Stimulated activated CD4-positive, alpha-beta T cell treated with anti-CD3 and anti-CD28 coated beads, Interleukin-15, amount 100 ng/mL, for 24 hours (primary cell): ENCODE results near the gene ALDH3A1.
A peak's percentile ranks its signal among the peaks of the same experiment; 100 is the strongest.
"Not testable (repeated sequence)": the region's sequence is repeated elsewhere in the genome, so short reads cannot be mapped to it uniquely, and the experiment has no call there.

Experiments
- DNase-seq: peaks from one replicate; pipeline ENCODE4 v3.0.0-alpha.2; 2020

ALDH3A1 gene

GRCh38 chr17:19747829-19748806, at the start of gene ALDH3A1:
Gene ALDH3A1, minus strand, starts transcription at chr17:19748298. Its CDS starts 3,169 bp downstream, at chr17:19745129.
- no peak for DNase-seq

- DNase-seq = no peak
These were observed 48.4 kb upstream of the ALDH3A1 start for GRCh38 chr17:19796457-19796856.

- no peak for DNase-seq
These were observed 43.9 kb upstream of the ALDH3A1 start for GRCh38 chr17:19791918-19792550.

GRCh38 chr17:19787733-19788357, 39.7 kb upstream of the ALDH3A1 start:
- DNase-seq = no peak

GRCh38 chr17:19785854-19786253, 37.8 kb upstream of the ALDH3A1 start:
- no peak for DNase-seq

GRCh38 chr17:19781488-19782458, 33.7 kb upstream of the ALDH3A1 start:
- DNase-seq = no peak

- no peak for DNase-seq
These were observed 32.7 kb upstream of the ALDH3A1 start for GRCh38 chr17:19780846-19781245.

- no peak for DNase-seq
These were observed 25.4 kb upstream of the ALDH3A1 start for GRCh38 chr17:19773534-19773933.

GRCh38 chr17:19771971-19772630, 24.0 kb upstream of the ALDH3A1 start:
- no peak for DNase-seq

- DNase-seq = no peak
These were observed 23.1 kb upstream of the ALDH3A1 start for GRCh38 chr17:19770985-19771735.

GRCh38 chr17:19769946-19770652, 22.0 kb upstream of the ALDH3A1 start:
- no peak for DNase-seq

GRCh38 chr17:19768046-19768782, 20.1 kb upstream of the ALDH3A1 start:
- DNase-seq = no peak

GRCh38 chr17:19766421-19767270, 18.5 kb upstream of the ALDH3A1 start:
- DNase-seq = peak; percentile 87

- no peak for DNase-seq
These were observed 17.9 kb upstream of the ALDH3A1 start for GRCh38 chr17:19766016-19766415.

GRCh38 chr17:19763991-19764390, 15.9 kb upstream of the ALDH3A1 start:
- DNase-seq = not testable (repeated sequence)

- DNase-seq = no peak
These were observed 15.3 kb upstream of the ALDH3A1 start for GRCh38 chr17:19763416-19763815.

- peak; percentile 70 for DNase-seq
These were observed 14.4 kb upstream of the ALDH3A1 start for GRCh38 chr17:19762515-19762961.

GRCh38 chr17:19760746-19761145, 12.6 kb upstream of the ALDH3A1 start:
- DNase-seq = no peak
